ENCODE measurements around the gene OR10V1. TPM values are rescaled to one million over a fixed set of nuclear protein-coding genes. Genes with fewer than 3 reads are reported as not detected.

OR10V1 gene
- total RNA-seq (not detected), total RNA-seq (0 reads per million in 29 experiments)
- not detected for total RNA-seq (2013)

GRCh38 chr11:59713745-59714144 lies at the start of gene OR10V1:
Gene OR10V1 (minus strand): TSS chr11:59713845. CDS start chr11:59713845, 0 bp downstream.
- H3K27ac Mint-ChIP-seq, result no peak within 1 kb of the TSS
- Histone ChIP-seq H3K9me3 (no peaks in the 10 kb centered on the region), H3K27me3 (replicated peaks in 1 of 2; ENCODE audit: control insufficient read depth in 2 of 2, extremely low read depth in 1 of 2, insufficient read depth in 2 of 2, low read length in 1 of 2) (peaks cover 0 to 5% of the 10 kb centered on the region in 2 experiments), H3K27ac (ENCODE audit: low read length) (no peak within 1 kb of the TSS), H3K36me3 (ENCODE audit: control insufficient read depth in 2 of 2, extremely low read depth in 1 of 2, insufficient read depth in 1 of 2, low read length in 1 of 2) (no peaks in the 10 kb centered on the region), H3K4me1 (ENCODE audit: control insufficient read depth in 1 of 2, extremely low read depth in 1 of 2, insufficient read depth in 2 of 2, low read length in 2 of 2) (no peaks in the 10 kb centered on the region), H3K4me3 (ENCODE audit: control insufficient read depth in 1 of 2, extremely low read depth in 1 of 2, low read length in 1 of 2) (no peak within 1 kb of the TSS)
- H3K27me3 Mint-ChIP-seq, result peaks cover 16 to 25% of the 10 kb centered on the region in 2 donors
- POLR2A ChIA-PET, result no interaction called here
- no peaks in the 10 kb centered on the region for H3K9me3 Mint-ChIP-seq
- no peak within 1 kb of the TSS for H3K4me3 Mint-ChIP-seq
- DNase-seq, result no peak
- H3K36me3 Mint-ChIP-seq, result no peaks in the 10 kb centered on the region
- no CpG with 5 or more reads among the region's 2 CpGs for WGBS (ENCODE audit: insufficient coverage)
- ATAC-seq (replicated peaks in 1 of 4), result no peak
- CTCF ChIA-PET, result no interaction called here
- H3K4me1 Mint-ChIP-seq, result no peaks in the 10 kb centered on the region

- no peaks in the 10 kb centered on the region for H3K36me3 ChIP-seq (ENCODE audit: control insufficient read depth in 2 of 2, extremely low read depth in 1 of 2, insufficient read depth in 1 of 2, low read length in 1 of 2)
- no peaks in the 10 kb centered on the region for H3K27me3 ChIP-seq (replicated peaks in 1 of 2; ENCODE audit: control insufficient read depth in 2 of 2, extremely low read depth in 1 of 2, insufficient read depth in 2 of 2, low read length in 1 of 2)
- Mint-ChIP-seq H3K9me3 (no peaks in the 10 kb centered on the region), H3K4me1 (peaks cover under 1 to 24% (median 23%) of the 10 kb centered on the region in 3 donors), H3K27me3 (no peaks in the 10 kb centered on the region), H3K27ac (no peak overlapping the region), H3K36me3 (peaks cover 6% of the 10 kb centered on the region), H3K4me3 (no peak overlapping the region)
- H3K9me3 ChIP-seq, result no peaks in the 10 kb centered on the region
- ATAC-seq (replicated peaks in 1 of 4), result no peak
- CTCF ChIA-PET, result no interaction called here
- WGBS (ENCODE audit: insufficient coverage), result 98% methylated on average over 4 of the region's 6 CpGs
- no peak for DNase-seq
- POLR2A ChIA-PET, result no interaction called here
- peaks cover 8% of the 10 kb centered on the region in 2 experiments for H3K4me1 ChIP-seq (ENCODE audit: control insufficient read depth in 1 of 2, extremely low read depth in 1 of 2, insufficient read depth in 2 of 2, low read length in 2 of 2)
- H3K4me3 ChIP-seq (ENCODE audit: control insufficient read depth in 1 of 2, extremely low read depth in 1 of 2, low read length in 1 of 2), result no peak overlapping the region
- no peak overlapping the region for H3K27ac ChIP-seq (ENCODE audit: low read length)
Observed at GRCh38 chr11:59761993-59762392, 48.3 kb upstream of the OR10V1 start.

- peaks cover under 1 to 4% of the 10 kb centered on the region in 2 experiments for H3K4me1 ChIP-seq (ENCODE audit: control insufficient read depth in 1 of 2, extremely low read depth in 1 of 2, insufficient read depth in 2 of 2, low read length in 2 of 2)
- H3K36me3 ChIP-seq (ENCODE audit: control insufficient read depth in 2 of 2, extremely low read depth in 1 of 2, insufficient read depth in 1 of 2, low read length in 1 of 2), result no peaks in the 10 kb centered on the region
- Mint-ChIP-seq H3K27ac (no peak overlapping the region), H3K27me3 (no peaks in the 10 kb centered on the region), H3K36me3 (peaks cover 6% of the 10 kb centered on the region), H3K4me3 (no peak overlapping the region), H3K9me3 (no peaks in the 10 kb centered on the region), H3K4me1 (peaks cover 13 to 36% (median 30%) of the 10 kb centered on the region in 3 donors)
- ChIA-PET CTCF (no interaction called here), POLR2A (no interaction called here)
- H3K27ac ChIP-seq (ENCODE audit: low read length), result no peak overlapping the region
- WGBS (ENCODE audit: insufficient coverage), result 67% methylated on average over 1 of the region's 4 CpGs
- H3K27me3 ChIP-seq (replicated peaks in 1 of 2; ENCODE audit: control insufficient read depth in 2 of 2, extremely low read depth in 1 of 2, insufficient read depth in 2 of 2, low read length in 1 of 2), result no peaks in the 10 kb centered on the region
- no peak for ATAC-seq (replicated peaks in 1 of 4)
- no peak overlapping the region for H3K4me3 ChIP-seq (ENCODE audit: control insufficient read depth in 1 of 2, extremely low read depth in 1 of 2, low read length in 1 of 2)
- H3K9me3 ChIP-seq, result no peaks in the 10 kb centered on the region
- DNase-seq, result no peak
Observed at GRCh38 chr11:59760771-59761170, 47.1 kb upstream of the OR10V1 start.

GRCh38 chr11:59759900-59760299 lies 46.3 kb upstream of the OR10V1 start:
- Mint-ChIP-seq H3K4me1 (peaks cover 16 to 32% (median 27%) of the 10 kb centered on the region in 3 donors), H3K27me3 (no peaks in the 10 kb centered on the region), H3K27ac (no peak overlapping the region), H3K36me3 (peaks cover 6% of the 10 kb centered on the region), H3K4me3 (no peak overlapping the region), H3K9me3 (no peaks in the 10 kb centered on the region)
- no CpG with 5 or more reads among the region's 4 CpGs for WGBS (ENCODE audit: insufficient coverage)
- Histone ChIP-seq H3K9me3 (no peaks in the 10 kb centered on the region), H3K36me3 (ENCODE audit: control insufficient read depth in 2 of 2, extremely low read depth in 1 of 2, insufficient read depth in 1 of 2, low read length in 1 of 2) (no peaks in the 10 kb centered on the region), H3K27me3 (replicated peaks in 1 of 2; ENCODE audit: control insufficient read depth in 2 of 2, extremely low read depth in 1 of 2, insufficient read depth in 2 of 2, low read length in 1 of 2) (peaks cover 0 to 3% of the 10 kb centered on the region in 2 experiments), H3K27ac (ENCODE audit: low read length) (no peak overlapping the region), H3K4me1 (ENCODE audit: control insufficient read depth in 1 of 2, extremely low read depth in 1 of 2, insufficient read depth in 2 of 2, low read length in 2 of 2) (peaks cover 2 to 10% of the 10 kb centered on the region in 2 experiments), H3K4me3 (ENCODE audit: control insufficient read depth in 1 of 2, extremely low read depth in 1 of 2, low read length in 1 of 2) (no peak overlapping the region)
- no peak for ATAC-seq (replicated peaks in 1 of 4)
- POLR2A ChIA-PET, result no interaction called here
- no peak for DNase-seq
- CTCF ChIA-PET, result interaction anchor here (0.5 to 0.6 kb wide), 4 partner anchors 14 to 80 kb away, joined by 3 to 4 read pairs (median 4); no protein-coding TSS in a partner anchor

GRCh38 chr11:59758401-59759037 lies 44.9 kb upstream of the OR10V1 start:
- Histone ChIP-seq H3K4me3 (ENCODE audit: control insufficient read depth in 1 of 2, extremely low read depth in 1 of 2, low read length in 1 of 2) (no peak overlapping the region), H3K36me3 (ENCODE audit: control insufficient read depth in 2 of 2, extremely low read depth in 1 of 2, insufficient read depth in 1 of 2, low read length in 1 of 2) (no peaks in the 10 kb centered on the region), H3K9me3 (no peaks in the 10 kb centered on the region), H3K4me1 (ENCODE audit: control insufficient read depth in 1 of 2, extremely low read depth in 1 of 2, insufficient read depth in 2 of 2, low read length in 2 of 2) (peaks cover 6 to 24% of the 10 kb centered on the region in 2 experiments), H3K27ac (ENCODE audit: low read length) (no peak overlapping the region), H3K27me3 (replicated peaks in 1 of 2; ENCODE audit: control insufficient read depth in 2 of 2, extremely low read depth in 1 of 2, insufficient read depth in 2 of 2, low read length in 1 of 2) (peaks cover 0 to 3% of the 10 kb centered on the region in 2 experiments)
- WGBS (ENCODE audit: insufficient coverage), result 85% methylated on average over 3 of the region's 4 CpGs
- Mint-ChIP-seq H3K4me1 (peaks cover 28 to 36% (median 29%) of the 10 kb centered on the region in 3 donors), H3K9me3 (no peaks in the 10 kb centered on the region), H3K27ac (no peak overlapping the region), H3K36me3 (peaks cover 6% of the 10 kb centered on the region), H3K4me3 (no peak overlapping the region), H3K27me3 (no peaks in the 10 kb centered on the region)
- ATAC-seq (replicated peaks in 1 of 4) (no peak), DNase-seq (no peak)
- POLR2A ChIA-PET, result interaction anchor here in 1 of 2 donors (0.5 kb wide), 1 partner anchor 179 kb away, joined by 3 read pairs; no protein-coding TSS in a partner anchor
- CTCF ChIA-PET, result interaction anchor here in 1 of 2 donors (0.7 to 1.0 kb wide), 2 partner anchors 87 to 417 kb away, joined by 3 read pairs; no protein-coding TSS in a partner anchor

- POLR2A ChIA-PET, result no interaction called here
- no peaks in the 10 kb centered on the region for H3K9me3 Mint-ChIP-seq
Observed at GRCh38 chr11:59756845-59757244, 43.2 kb upstream of the OR10V1 start.

More at GRCh38 chr11:59756845-59757244, 43.2 kb upstream of the OR10V1 start:
- no peak overlapping the region for H3K27ac ChIP-seq (ENCODE audit: low read length)
- CTCF ChIA-PET, result interaction anchor here (0.5 to 3.6 kb wide), 4 partner anchors 10 to 48 kb away, joined by 3 to 28 read pairs (median 5); no protein-coding TSS in a partner anchor
- peaks cover 6 to 24% of the 10 kb centered on the region in 2 experiments for H3K4me1 ChIP-seq (ENCODE audit: control insufficient read depth in 1 of 2, extremely low read depth in 1 of 2, insufficient read depth in 2 of 2, low read length in 2 of 2)
- no peaks in the 10 kb centered on the region for H3K9me3 ChIP-seq
- Mint-ChIP-seq H3K36me3 (peaks cover 3% of the 10 kb centered on the region), H3K27ac (peak overlapping the region in 1 of 2 donors; percentile 23), H3K4me3 (peak overlapping the region; percentile 82 to 95 (median 85)), H3K4me1 (peaks cover 28 to 36% (median 29%) of the 10 kb centered on the region in 3 donors), H3K27me3 (no peaks in the 10 kb centered on the region)
- H3K4me3 ChIP-seq (ENCODE audit: control insufficient read depth in 1 of 2, extremely low read depth in 1 of 2, low read length in 1 of 2), result no peak overlapping the region
- 60% methylated on average over 1 of the region's 4 CpGs for WGBS (ENCODE audit: insufficient coverage)
- no peaks in the 10 kb centered on the region for H3K36me3 ChIP-seq (ENCODE audit: control insufficient read depth in 2 of 2, extremely low read depth in 1 of 2, insufficient read depth in 1 of 2, low read length in 1 of 2)
- peaks cover 0 to 3% of the 10 kb centered on the region in 2 experiments for H3K27me3 ChIP-seq (replicated peaks in 1 of 2; ENCODE audit: control insufficient read depth in 2 of 2, extremely low read depth in 1 of 2, insufficient read depth in 2 of 2, low read length in 1 of 2)
- no peak for DNase-seq
- ATAC-seq (replicated peaks in 1 of 4), result no peak
